Thoracic aorta (tissue), 2 donors: ENCODE data around the gene THAP3. TPM values are rescaled to one million over a fixed set of nuclear protein-coding genes. Genes with fewer than 3 reads are reported as not detected.
"Not testable (repeated sequence)": the region's sequence is repeated elsewhere in the genome, so short reads cannot be mapped to it uniquely, and the experiment has no call there.

Experiments used
- ATAC-seq: fragments of 150-250 bp; one replicate; pipeline ENCODE4 v1.8.0; 2017; ENCODE audit warnings: low read depth; ENCODE audit not compliant: insufficient number of reproducible peaks, low FRiP score
- DNase-seq: peaks from one replicate; pipeline ENCODE4 v3.0.0-alpha.2; 2020; ENCODE audit warnings: low spot score
- H3K27ac ChIP-seq, 2 donors: fragments of 200-600 bp; sonication (generic); 1 replicate in 1 of 2; 2 replicates in 1 of 2; pipeline ENCODE4 v1.5.1; 2016; ENCODE audit warnings: mild to moderate bottlenecking in 2 of 2, moderate library complexity in 2 of 2
- H3K27me3 ChIP-seq: fragments of 200-600 bp; sonication (generic); replicated peaks from 2 replicates; pipeline ENCODE4 v1.6.0; 2016; ENCODE audit warnings: mild to moderate bottlenecking; ENCODE audit not compliant: insufficient read depth
- H3K36me3 ChIP-seq: fragments of 200-600 bp; sonication (generic); one replicate; pipeline ENCODE4 v1.5.1; 2016
- H3K4me1 ChIP-seq, 2 donors: fragments of 200-600 bp; sonication (generic); 1 replicate in 1 of 2; 2 replicates in 1 of 2; pipeline versions ENCODE4 v1.5.1 to v1.6.0; 2016; ENCODE audit warnings: low read depth in 2 of 2, mild to moderate bottlenecking in 1 of 2; ENCODE audit not compliant: control insufficient read depth in 1 of 2
- H3K4me3 ChIP-seq: fragments of 200-600 bp; sonication (generic); 2 replicates; pipeline ENCODE4 v1.5.1; 2016; ENCODE audit warnings: mild to moderate bottlenecking
- H3K9me3 ChIP-seq: fragments of 200-600 bp; sonication (generic); 2 replicates; pipeline ENCODE4 v1.5.1; 2016
- CTCF ChIP-seq: fragments of 200-600 bp; sonication (generic); IDR thresholded peaks from one replicate; pipeline ENCODE4 v1.5.1; 2019; ENCODE audit warnings: antibody characterized with exemption
- total RNA-seq, 2 donors: library from RNA; depleted of rRNA; stranded (reverse); fragments of >200 nt; gene quantifications; one replicate each; pipeline versions ENCODE4 v1.1.0 to v1.2.3, GENCODE V29; 2016

Gene THAP3
- total RNA-seq, 2 donors from 2014 or later, result 14.1 to 18.7 TPM

- Histone ChIP-seq H3K27me3 (no peaks in the 10 kb centered on the region), H3K36me3 (peaks cover 64% of the 10 kb centered on the region), H3K9me3 (no peaks in the 10 kb centered on the region), H3K27ac (peak overlapping the region; percentile 31 to 51), H3K4me3 (peak overlapping the region; percentile 93), H3K4me1 (peaks cover 57 to 73% of the 10 kb centered on the region in 2 donors)
- TF ChIP-seq CTCF, result no peak
- DNase-seq (no peak), ATAC-seq (no peak)
Measured at GRCh38 chr1:6596351-6596750, 28.3 kb upstream of the THAP3 start.

- ATAC-seq (no peak), DNase-seq (no peak)
- H3K9me3 ChIP-seq, result no peaks in the 10 kb centered on the region
- H3K27me3 ChIP-seq, result no peaks in the 10 kb centered on the region
- no peak for TF ChIP-seq CTCF
- H3K4me3 ChIP-seq, result peak overlapping the region; percentile 93
- H3K36me3 ChIP-seq, result peaks cover 64% of the 10 kb centered on the region
- peaks cover 50 to 65% of the 10 kb centered on the region in 2 donors for H3K4me1 ChIP-seq
- peak overlapping the region; percentile 25 to 51 for H3K27ac ChIP-seq
Measured at GRCh38 chr1:6596886-6597776, 27.5 kb upstream of the THAP3 start.

- Histone ChIP-seq H3K36me3 (peaks cover 60% of the 10 kb centered on the region), H3K9me3 (no peaks in the 10 kb centered on the region), H3K4me1 (peaks cover 43 to 59% of the 10 kb centered on the region in 2 donors), H3K27me3 (no peaks in the 10 kb centered on the region), H3K27ac (peak overlapping the region; percentile 25 to 51), H3K4me3 (peak overlapping the region; percentile 93)
- ATAC-seq, result no peak
- TF ChIP-seq CTCF, result no peak
- DNase-seq, result no peak
Measured at GRCh38 chr1:6597777-6598131, 26.9 kb upstream of the THAP3 start.

GRCh38 chr1:6599141-6599975 is 25.3 kb upstream of the THAP3 start:
- no peak for ATAC-seq
- peak overlapping the region; percentile 34 to 51 for H3K27ac ChIP-seq
- H3K36me3 ChIP-seq, result peaks cover 44% of the 10 kb centered on the region

GRCh38 chr1:6599991-6600390 is 24.7 kb upstream of the THAP3 start:
- DNase-seq, H3K9me3 ChIP-seq, ATAC-seq, H3K27me3 ChIP-seq: not testable (repeated sequence)
- Histone ChIP-seq H3K4me3 (peak overlapping the region; percentile 93), H3K4me1 (peaks cover 42 to 55% of the 10 kb centered on the region in 2 donors), H3K36me3 (peaks cover 37% of the 10 kb centered on the region), H3K27ac (peak overlapping the region; percentile 99)

More at GRCh38 chr1:6599141-6599975, 25.3 kb upstream of the THAP3 start:
- Histone ChIP-seq H3K9me3 (no peaks in the 10 kb centered on the region), H3K4me3 (peak overlapping the region; percentile 93), H3K27me3 (no peaks in the 10 kb centered on the region), H3K4me1 (peaks cover 36 to 49% of the 10 kb centered on the region in 2 donors)
- no peak for DNase-seq
- TF ChIP-seq CTCF, result no peak
